Suprapubic skin (tissue), 3 donors: ENCODE data around the gene PCSK5.

Experiments
- CTCF ChIP-seq, 2 donors: fragments of 200-600 bp in 1 of 2; fragments of 450-650 bp in 1 of 2; sonication (generic) in 1 of 2; IDR thresholded peaks; one replicate each; pipeline ENCODE4 v1.5.1; 2016 to 2019; ENCODE audit warnings: antibody characterized with exemption in 2 of 2, mild to moderate bottlenecking in 1 of 2, moderate library complexity in 1 of 2
- EP300 ChIP-seq: sonication (generic); formaldehyde crosslinking; IDR thresholded peaks from one replicate; pipeline ENCODE4 v1.6.1; 2017; ENCODE audit warnings: antibody characterized with exemption
- POLR2A ChIP-seq, 2 donors: fragments of 450-650 bp; IDR thresholded peaks; one replicate each; pipeline ENCODE4 v1.6.1; 2017; ENCODE audit warnings: antibody characterized with exemption in 2 of 2, mild to moderate bottlenecking in 2 of 2, moderate library complexity in 2 of 2

DNA sequence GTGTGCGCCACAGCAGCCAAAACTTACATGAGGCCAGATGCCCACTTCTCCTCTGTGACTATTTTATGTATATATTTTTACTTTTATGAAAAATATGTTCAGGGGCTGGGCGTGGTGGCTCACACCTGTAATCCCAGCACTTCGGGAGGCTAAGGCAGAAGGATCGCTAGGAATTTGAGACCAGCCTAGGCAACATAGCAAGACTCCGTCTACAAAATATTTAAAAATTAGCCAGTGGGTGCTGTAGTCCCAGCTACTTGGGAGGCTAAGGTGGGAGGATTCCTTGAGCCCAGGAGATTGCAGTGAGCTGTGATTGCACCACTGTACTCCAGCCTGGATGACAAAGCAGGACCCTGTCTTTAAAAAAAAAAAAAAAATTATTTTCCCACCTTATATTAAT, 420.5 kb downstream of the PCSK5 start:
- TF ChIP-seq CTCF (IDR thresholded peaks at IDR 0.05): no peak
- TF ChIP-seq POLR2A (IDR thresholded peaks at IDR 0.05): no peak
- no peak for TF ChIP-seq EP300
